ENCODE data around the gene TP53TG5. TPM values are rescaled to one million over a fixed set of nuclear protein-coding genes. Genes with fewer than 3 reads are reported as not detected.

TP53TG5 gene
- total and polyA plus RNA-seq, 10 of the 15 experiments (the other 5 are each of a cell fraction or from before 2014, with no cell fraction given), result 0.24 TPM; not detected in 9

- no peak for TF ChIP-seq POLR2AphosphoS2 (IDR thresholded peaks at IDR 0.05; ENCODE audit: low read depth, low read length)
- TF ChIP-seq SREBF1 (IDR thresholded peaks at IDR 0.05; ENCODE audit: low read length), result no peak
- TF ChIP-seq HDGF (IDR thresholded peaks at IDR 0.05), result no peak
Observed at GRCh38 chr20:45394221-45395113, 16.3 kb upstream of the TP53TG5 start (continued).

GRCh38 chr20:45392733-45393132 is 14.6 kb upstream of the TP53TG5 start:
- Histone ChIP-seq H3K36me3 (ENCODE audit: control insufficient read depth in 2 of 2, insufficient read depth in 2 of 2, low read length in 1 of 2) (no peaks in the 10 kb centered on the region; a peak in 1 of 4 replicates), H2AFZ (ENCODE audit: control insufficient read depth, low read depth, low read length) (no peak overlapping the region), H3K9me3 (replicated peaks; ENCODE audit: control insufficient read depth, insufficient read depth, low read length) (no peaks in the 10 kb centered on the region; the same call in 2 of the 3 replicates), H4K20me1 (ENCODE audit: control insufficient read depth, insufficient read depth) (no peaks in the 10 kb centered on the region), H3K27me3 (replicated peaks in 1 of 2; ENCODE audit: control insufficient read depth in 2 of 2, insufficient read depth in 2 of 2, low read length in 1 of 2) (no peaks in the 10 kb centered on the region), H3K9ac (ENCODE audit: control insufficient read depth, insufficient read depth, low read length) (no peak overlapping the region), H3K4me1 (ENCODE audit: control insufficient read depth, insufficient read depth, low read length) (no peaks in the 10 kb centered on the region), H3K4me2 (ENCODE audit: control insufficient read depth, insufficient read depth) (no peak overlapping the region), H3K4me3 (no peak overlapping the region), H3K27ac (ENCODE audit: control insufficient read depth, insufficient read depth) (no peak overlapping the region), H3K79me2 (ENCODE audit: control insufficient read depth, insufficient read depth, low read length) (no peaks in the 10 kb centered on the region)
- ATAC-seq, result no peak
- ChIA-PET SMC1A (ENCODE audit: uncharacterized antibody, unreplicated experiment) (interaction anchor here (0.7 to 1.4 kb wide), 3 partner anchors 44 to 367 kb away, joined by 3 to 4 read pairs (median 4); no protein-coding TSS in a partner anchor), POLR2A (interaction anchor here (0.8 kb wide), 1 partner anchor 23 kb away, joined by 3 read pairs; no protein-coding TSS in a partner anchor), RAD21 (ENCODE audit: unreplicated experiment) (interaction anchor here (0.6 to 1.2 kb wide), 3 partner anchors 19 to 30 kb away, joined by 3 to 4 read pairs (median 3); partner anchors contain the start of gene SYS1), CTCF (interaction anchor here (0.6 to 3.3 kb wide), 5 partner anchors 19 to 57 kb away, joined by 3 to 16 read pairs (median 3); partner anchors contain the start of gene SYS1)
- no TSS peak for BruUV-seq (replicated peaks)
- DNase-seq (ENCODE audit: low read depth, low spot score), result no peak
- in situ Hi-C loops (cut with MboI) (no loop called here), intact Hi-C loops (cut with micrococcal nuclease; ENCODE audit: unreplicated experiment) (no loop called here)
- FAIRE-seq, result no peak
- 53% methylated on average over 3 of the region's 3 CpGs for WGBS (ENCODE audit: insufficient coverage, insufficient replicate concordance, low lambda C conversion rate, missing lambda C conversion rate)
- TF ChIP-seq RELA (IDR thresholded peaks at IDR 0.05; ENCODE audit: borderline replicate concordance, partially characterized antibody) (no peak), IKZF2 (IDR thresholded peaks at IDR 0.05) (no peak), WRNIP1 (IDR thresholded peaks at IDR 0.05; ENCODE audit: borderline replicate concordance, low read depth, low read length) (no peak), ZBED1 (IDR thresholded peaks at IDR 0.05; ENCODE audit: borderline replicate concordance) (no peak), TBL1XR1 (IDR thresholded peaks at IDR 0.05; ENCODE audit: low read depth, low read length) (no peak), FOXM1 (IDR thresholded peaks at IDR 0.05; ENCODE audit: low read depth, low read length) (no peak), NBN (IDR thresholded peaks at IDR 0.05) (no peak), HSF1 (IDR thresholded peaks at IDR 0.05; ENCODE audit: low read depth, low read length) (no peak), CEBPB (IDR thresholded peaks at IDR 0.05; ENCODE audit: borderline replicate concordance in 1 of 2, low read depth in 2 of 2, low read length in 2 of 2) (no peak), TCF7 (IDR thresholded peaks at IDR 0.05; ENCODE audit: borderline replicate concordance) (no peak), RELB (IDR thresholded peaks at IDR 0.05; ENCODE audit: low read depth) (no peak), NFIC (IDR thresholded peaks at IDR 0.05; ENCODE audit: low read depth, low read length) (no peak), CBX5 (IDR thresholded peaks at IDR 0.05; ENCODE audit: low read depth) (no peak), CBFB (IDR thresholded peaks at IDR 0.05; ENCODE audit: low read depth) (no peak), TAF1 (IDR thresholded peaks at IDR 0.05; ENCODE audit: borderline replicate concordance, low read depth, low read length) (no peak), POLR2AphosphoS2 (IDR thresholded peaks at IDR 0.05; ENCODE audit: low read depth, low read length) (no peak), TARDBP (IDR thresholded peaks at IDR 0.05; ENCODE audit: borderline replicate concordance) (no peak), E2F4 (IDR thresholded peaks at IDR 0.05; ENCODE audit: low read depth, low read length) (no peak)

Data from GM12878 (cell line).